Cerebellar nuclear complex (tissue), 1 donor: ENCODE data around the gene MSRB3.

Experiments used
- DNase-seq, 2 experiments: peaks; one replicate each; lab custom pipeline; 2025; lab: John Stamatoyannopoulos, UW

The MSRB3 gene

DNA sequence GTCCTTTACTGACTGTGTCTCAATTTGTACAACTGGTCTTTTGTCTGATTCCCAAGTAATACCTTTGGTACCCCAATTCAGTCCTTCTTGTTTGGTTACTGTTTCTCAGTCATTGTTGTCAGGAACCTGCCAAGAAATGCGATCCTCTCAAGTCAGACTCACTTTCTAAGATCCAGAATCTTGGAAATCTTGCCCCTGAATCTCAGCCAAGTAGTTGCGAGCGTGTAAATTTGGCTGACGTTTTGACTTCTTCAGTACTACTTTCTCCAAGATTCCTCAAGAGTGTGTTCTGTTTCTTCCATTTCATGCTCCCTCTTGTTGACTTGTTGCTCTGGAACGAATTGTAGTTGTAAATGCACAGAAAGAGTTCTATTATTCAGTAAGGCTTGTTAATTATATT lies 114.0 kb downstream of the MSRB3 start:
- DNase-seq, result no peak

DNA sequence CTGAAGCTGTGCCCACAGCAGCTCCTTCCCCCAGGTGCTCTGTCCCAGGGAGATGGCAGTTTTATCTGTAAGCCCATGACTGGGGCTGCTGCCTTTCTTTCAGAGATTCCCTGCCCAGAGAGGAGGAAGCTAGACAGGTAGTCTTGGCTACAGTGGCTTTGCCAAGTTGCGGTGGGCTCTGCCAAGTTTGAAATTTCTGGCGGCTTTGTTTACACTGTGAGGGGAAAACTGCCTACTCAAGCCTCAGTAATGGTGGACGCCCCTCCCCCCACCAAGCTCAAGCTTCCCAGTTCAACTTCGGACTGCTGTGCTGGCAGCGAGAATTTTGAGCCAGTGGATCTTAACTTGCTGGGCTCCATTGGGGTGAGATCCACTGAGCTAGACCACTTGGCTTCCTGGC lies 124.7 kb downstream of the MSRB3 start:
- DNase-seq, result no peak

DNA sequence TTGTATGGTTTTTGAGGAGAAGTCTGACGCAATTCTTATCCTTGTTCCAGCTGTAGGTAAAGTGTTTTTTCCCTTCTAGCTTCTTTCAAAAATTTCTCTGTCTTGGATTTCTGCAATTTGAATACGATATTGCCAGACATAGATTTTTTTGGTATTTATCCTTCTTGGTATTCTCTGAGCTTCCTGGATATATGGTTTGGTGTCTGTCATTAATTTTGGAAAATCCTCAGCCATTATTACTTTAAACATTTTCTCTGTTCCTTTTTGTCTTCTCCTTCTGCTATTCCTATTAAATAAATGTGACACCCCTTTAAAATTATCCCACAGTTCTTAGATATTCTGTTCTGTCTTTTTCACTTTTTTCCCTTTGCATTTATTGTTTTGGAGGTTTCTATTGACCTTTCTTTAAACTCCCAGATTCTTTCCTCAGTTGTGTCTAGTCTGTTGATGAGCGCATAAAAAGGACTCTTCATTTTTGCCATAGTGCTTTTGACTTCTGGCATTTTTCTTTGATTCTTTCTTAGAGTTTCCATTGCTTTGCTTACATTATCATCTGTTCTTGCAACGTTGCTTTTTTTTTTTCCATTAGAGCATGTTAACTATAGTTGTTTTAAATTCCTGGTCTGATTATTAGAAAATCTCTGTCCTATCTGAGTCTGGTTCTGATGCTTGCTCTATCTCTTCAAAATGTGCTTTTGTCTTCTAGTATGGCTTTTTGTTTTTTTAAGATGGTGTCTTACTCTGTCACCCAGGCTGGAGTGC lies 129.1 kb downstream of the MSRB3 start:
- DNase-seq, result no peak

DNA sequence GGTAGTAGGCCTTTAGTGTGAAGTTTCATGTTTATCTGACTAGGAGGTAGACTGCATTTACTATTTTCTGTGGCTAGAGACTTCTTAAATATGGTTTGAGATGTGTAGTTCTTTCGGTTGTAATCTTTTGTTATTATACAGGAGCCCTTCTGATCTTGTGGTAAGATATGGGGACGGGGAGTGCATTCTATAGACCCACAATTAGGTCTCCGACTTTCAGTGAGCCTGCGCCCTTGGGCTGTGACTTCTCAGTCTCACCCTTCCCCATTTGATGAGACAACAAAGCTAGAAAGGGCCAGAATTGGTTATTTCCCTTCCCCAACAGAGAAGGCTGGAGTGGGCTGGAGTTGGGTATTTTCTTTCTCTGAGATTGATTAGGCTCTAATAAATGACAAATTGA lies 130.0 kb downstream of the MSRB3 start:
- no peak for DNase-seq

DNA sequence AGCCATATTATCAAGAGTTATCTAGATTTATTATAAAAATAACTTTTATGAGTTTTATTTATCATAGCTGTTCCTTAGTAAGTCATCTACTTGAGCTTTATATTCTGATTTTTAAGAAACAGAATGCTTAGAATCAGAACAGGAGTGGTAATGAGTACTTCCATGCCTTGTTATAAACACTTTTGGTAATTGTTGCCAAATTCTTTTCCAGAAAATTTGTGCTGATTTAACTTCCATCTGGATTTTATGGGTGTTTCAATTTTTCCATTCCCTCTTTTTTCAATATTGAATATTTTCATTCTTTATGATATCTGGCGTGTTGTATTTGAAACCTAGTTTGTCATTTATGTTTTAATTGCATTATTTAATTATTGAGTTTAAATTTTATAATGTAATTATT lies 131.2 kb downstream of the MSRB3 start:
- DNase-seq, result no peak

DNA sequence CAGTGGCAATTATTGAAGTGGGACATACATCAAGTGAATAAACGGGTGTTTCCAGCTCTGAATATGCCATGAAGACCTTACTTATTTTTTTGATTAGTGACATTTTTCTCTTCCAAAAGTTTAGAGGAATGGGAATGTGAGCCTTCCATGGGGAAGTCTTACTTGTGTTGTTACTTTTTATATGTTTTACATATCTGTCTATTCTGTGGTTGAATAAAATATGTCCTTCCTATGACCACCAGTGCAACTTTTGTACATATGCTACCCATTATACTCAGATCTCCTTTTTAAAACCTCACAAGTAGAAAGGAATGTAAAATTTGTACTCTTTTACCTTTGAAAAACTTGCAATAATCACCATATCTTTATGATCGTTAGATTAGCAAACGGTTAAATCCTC lies 132.7 kb downstream of the MSRB3 start:
- no peak for DNase-seq

DNA sequence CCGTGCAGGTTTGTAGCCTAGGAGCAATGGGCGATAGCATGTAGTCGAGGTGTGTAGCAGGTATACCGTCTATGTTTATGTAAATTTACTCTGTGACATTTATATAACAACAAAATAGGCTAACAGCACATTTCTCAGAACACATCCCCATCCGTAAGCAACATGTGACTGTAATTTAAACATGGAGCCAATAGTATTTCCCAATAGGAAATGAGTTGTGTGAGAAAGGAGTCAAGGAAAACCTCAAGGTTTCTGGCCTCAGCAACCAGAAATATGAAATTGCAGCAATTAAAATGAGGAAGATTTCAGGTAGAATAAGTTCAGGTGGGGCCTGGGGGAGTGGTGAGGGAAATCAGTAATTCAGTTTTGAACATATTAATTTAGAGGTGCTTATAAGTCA lies 136.0 kb downstream of the MSRB3 start:
- no peak for DNase-seq

DNA sequence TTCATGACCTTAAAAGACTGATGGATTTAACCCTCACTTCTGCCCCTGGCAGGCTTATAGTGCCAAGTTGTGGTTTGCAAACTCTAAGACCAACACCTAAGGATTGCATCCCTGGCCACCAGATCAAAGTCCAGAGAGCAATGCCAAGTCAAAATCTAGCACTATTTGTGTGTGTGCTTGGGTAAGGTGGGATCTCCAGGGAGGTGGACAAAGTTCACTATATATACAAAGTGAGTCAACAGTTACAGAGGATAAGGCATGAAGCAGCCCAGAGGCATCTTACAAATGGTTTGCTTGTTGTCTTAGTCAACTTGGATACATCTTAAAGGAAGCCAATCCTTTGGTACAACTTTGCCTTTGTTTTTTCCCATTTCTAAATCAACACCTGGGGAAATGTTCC lies 137.3 kb downstream of the MSRB3 start:
- DNase-seq, result no peak

DNA sequence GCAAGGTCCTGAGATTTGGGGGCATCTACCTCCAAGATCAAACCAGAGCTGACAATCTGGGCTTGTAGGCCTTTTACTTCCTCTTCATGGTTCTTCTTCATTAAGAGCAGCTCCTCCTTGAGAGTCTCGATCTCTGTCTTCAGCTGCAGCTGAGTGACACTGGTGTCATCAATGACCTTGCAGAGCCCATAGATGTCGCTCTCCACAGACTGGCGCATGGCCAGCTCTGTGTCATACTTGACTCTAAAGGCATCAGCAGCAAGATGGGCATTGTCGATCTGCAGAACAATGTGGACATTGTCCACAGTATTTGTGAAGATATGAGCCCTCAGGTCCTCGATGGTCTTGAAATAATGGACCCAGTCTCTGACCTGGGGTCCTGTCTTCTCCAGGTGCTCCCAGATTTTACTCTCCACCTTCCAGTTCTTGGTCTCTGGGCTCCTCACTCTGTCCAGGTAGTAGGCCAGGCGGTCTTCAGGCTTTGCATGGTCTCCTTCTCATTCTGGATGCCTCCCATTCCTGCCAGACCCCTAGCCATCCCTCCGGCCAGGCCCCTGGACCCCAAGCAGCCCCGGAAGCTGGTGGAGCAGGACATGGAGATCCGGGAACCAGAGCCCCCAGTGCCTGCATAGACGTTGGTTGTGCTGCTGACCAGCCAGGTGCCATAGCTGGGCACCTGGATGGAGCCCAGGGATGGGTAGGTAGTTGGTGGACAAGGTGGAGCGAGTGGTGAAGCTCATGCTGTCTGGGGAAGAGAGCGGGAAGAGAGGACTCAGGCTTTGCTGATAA lies 141.0 kb downstream of the MSRB3 start:
- no peak for DNase-seq

DNA sequence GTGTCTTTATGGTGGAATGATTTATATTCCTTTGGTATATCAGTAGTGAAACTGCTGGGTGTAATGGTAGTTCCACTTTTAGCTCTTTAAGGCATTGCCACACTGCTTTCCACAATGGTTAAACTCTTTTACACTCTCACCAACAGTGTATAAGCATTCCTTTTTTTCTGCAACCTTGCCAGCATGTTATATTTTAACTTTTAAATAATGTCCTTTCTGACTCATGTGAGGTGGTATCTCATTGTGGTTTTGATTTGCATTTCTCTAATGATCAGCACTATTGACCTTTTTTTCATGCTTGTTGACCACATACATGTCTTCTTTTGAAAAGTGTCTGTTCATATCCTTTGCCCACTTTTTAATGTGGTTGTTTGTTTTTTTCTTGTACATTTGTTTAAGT lies 142.5 kb downstream of the MSRB3 start:
- DNase-seq, result no peak

DNA sequence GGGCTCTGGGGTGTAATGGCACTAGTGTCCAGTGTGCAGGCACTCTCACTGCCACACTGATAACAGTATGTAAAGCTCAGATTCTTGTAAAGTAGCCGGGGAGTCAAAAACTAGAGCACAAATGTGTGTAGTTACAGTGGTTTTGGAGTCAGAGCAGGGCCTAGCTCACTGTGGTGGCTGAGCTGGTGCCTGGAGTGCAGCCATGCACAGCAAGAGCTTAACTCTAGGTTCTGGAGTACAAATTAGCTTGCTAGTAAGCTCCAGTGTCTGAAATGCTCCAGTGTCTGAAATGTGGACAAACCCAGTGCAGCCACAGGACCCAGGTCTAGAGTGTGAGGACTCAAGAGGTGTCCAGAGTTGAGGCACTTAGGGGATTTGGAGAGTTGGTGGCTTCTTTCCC lies 149.2 kb downstream of the MSRB3 start:
- DNase-seq, result no peak

DNA sequence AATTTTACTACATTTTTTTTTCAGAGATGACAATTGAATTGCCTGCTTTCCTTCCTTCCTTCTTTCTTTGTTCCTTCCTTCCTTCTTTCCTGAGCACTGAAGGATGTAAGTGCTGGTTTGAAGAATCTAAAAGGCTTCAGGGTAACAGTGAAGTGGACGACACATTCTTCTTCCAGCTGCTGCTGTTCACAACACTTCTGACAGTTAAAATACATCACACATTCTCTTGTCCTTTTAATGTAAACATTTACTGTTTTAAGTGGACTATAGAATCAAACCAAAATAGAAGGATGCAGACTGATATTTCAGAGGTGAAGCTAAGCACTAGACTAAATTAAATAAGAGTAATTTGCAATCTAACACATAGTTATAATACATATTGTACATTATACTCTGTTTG lies 151.5 kb downstream of the MSRB3 start:
- no peak for DNase-seq

DNA sequence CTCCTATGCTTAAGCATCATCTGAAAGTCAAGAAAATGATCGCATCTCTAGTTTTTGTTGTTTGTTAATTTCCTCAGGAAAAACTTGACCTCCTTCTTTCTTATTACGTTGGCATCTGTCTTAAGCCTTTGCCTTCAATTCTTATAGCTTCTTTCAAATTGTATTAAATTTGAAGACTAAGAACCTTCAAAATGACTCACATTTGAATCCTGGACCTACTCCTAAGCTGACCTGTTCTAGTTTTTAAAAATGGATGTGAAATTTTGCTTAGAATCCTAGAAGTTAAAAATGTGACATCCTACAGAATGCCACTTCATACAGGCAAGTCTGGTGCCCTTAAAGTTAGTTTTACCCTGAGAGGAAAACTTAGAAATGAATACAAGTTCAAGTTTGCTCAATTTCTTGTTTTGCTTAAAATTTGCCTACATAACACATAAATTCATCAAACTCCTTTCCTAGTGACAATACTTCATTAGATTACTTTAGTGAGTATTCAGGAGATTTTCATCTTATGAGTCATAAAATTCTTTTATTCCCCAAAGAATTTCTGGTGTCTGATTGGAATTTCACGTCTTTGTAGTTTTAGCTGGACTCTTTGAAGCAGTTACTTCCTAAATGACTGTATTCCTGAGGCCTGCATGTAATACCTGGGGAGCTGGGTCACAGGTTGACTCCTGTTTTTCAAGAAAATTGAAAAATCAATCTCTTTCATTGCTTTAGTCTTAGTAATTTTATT lies 152.3 kb downstream of the MSRB3 start:
- no peak for DNase-seq

DNA sequence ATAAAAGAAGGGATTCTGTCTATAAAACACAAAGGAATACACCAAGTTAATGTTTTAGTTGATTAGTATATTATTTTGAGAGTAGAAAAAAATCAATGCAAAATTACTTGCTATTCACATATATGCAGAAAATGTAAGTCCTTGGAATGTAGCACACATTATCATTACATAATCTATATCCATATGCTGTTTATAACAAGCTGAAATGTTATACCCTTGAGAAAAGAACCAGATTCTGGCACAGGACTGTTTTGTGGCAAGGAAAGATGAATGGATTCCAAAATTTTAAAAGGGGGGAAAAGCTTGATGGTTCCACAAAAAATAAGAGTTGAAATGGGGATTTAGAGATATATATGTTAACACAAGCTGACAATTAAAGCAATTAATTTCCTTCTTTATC lies 153.6 kb downstream of the MSRB3 start:
- DNase-seq, result no peak

DNA sequence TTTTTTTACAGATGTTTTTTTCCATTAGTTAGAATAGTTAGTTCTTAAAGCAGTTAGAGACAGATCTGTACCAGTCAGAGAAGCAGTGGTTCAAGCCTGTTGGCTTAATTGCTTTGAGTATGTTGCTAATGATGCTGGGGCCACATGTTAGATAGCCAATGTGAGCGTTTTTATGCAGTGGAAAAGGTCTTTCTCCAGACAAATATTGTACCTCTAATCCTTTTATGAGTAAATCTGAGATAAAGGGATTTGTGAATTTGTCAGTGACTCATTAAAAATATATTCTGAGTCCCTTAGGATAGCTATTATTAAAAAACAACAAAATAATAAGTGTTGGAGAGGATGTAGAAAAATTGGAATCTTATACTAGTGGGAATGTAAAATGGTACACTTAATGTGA lies 154.2 kb downstream of the MSRB3 start:
- DNase-seq, result no peak

DNA sequence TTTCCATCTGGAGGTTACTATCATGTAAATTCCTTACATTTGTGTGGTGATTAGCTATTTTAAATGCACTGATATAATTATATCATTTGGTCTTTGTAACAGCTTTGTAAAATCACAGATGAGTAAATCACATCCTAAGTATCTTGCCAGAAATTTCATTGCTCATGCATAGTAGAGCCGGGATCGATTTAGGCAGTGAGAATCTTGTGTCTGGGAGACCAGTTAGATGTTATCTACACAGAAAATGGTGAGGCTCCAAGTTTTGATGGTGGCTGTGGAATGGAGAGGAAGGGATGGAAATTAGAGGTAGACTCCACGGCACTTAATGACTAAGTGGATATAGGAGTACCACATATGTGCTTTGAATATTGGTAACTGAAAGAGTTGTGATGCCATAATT lies 156.3 kb downstream of the MSRB3 start:
- no peak for DNase-seq

DNA sequence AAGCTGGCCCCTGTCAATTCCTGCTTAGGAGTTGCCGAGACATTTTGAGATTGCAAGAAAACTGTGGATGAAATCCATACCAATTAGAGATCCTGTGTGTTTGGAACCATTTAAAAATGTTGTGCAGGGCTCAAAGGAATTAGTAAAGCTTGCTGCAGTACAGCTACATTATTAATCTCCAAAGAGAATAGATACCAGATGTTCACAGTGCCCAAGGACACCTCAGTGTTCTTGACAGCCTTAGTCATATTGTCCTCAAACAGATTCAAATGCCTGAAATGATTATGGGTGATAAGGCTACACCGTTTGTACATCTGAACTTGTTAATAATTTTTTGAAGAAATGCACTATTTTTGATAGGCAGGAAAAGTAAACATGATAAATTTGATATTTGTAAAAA lies 164.6 kb downstream of the MSRB3 start:
- no peak for DNase-seq

DNA sequence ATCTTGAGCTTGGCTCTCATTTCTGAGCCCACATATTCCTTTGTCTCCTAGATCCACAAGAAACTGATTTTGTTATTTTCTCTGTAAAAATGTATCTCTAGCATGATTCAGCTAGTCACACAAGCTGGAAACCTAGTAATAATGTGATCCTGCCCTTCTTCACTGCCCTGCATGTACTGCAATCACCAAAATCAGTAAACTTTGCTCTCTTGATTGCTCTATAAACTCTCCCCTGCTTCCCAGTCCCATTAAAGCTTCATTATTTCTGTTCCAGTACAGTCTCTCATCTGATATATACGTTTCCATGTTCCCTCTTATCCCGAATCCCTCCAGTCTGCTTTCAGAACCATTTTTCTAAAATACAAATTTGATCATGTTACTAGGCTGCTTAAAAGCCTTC lies 166.5 kb downstream of the MSRB3 start:
- no peak for DNase-seq

DNA sequence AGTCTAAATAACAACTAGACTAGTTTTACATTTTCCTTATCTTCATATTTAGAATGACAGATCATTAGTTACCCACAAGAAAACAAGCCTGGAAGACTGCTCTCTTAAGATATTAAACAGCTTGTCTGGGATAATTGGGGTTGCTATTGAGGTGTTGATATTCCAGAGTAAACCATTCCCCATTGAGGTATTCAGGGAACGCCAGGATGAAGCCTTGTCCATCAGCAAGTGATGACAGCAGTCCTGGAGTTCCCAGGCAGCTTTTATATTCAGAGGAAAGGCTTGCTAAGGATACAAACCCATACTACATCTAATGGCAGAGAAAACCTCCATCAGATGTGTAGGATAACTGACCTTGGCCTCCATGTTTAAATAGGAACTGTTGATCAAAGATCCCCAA lies 168.4 kb downstream of the MSRB3 start:
- DNase-seq, result no peak

DNA sequence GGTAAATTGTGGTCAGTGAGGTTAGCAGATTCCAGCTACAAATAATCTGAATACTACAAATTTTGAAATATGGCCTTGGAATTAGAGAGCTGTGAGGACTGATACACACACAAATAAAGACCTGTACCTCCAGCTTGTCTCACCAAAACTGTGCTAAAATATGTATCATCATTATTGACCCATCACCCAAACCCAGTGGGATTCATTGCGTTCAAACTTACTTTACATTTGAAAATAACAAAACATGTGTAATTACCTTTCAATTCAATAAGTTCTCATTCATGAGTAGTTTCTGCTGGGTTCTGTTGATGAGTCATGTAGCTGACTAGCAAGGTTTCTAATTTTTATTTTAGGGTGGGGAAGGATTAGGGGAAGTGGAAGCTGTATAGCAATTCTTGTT lies 170.9 kb downstream of the MSRB3 start:
- no peak for DNase-seq

DNA sequence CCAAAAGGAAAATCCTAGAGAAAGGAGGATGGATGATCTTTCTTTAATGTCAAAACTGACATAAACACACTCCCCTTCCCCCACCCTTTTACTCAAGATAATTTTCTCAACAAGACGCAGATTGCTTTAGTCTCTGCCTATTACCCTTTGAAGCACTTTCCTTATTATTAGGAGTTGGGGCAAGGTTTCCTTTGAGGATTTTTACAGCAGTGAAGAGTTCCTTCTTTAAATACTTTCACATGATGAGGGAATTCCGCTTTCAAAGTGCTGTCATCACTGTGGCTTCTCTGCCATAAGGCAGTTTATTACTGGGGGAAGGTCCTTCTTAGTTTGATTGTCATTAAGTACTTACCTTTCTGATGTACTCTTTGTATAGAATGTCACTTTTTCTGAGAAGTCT lies 172.1 kb downstream of the MSRB3 start:
- DNase-seq, result no peak

DNA sequence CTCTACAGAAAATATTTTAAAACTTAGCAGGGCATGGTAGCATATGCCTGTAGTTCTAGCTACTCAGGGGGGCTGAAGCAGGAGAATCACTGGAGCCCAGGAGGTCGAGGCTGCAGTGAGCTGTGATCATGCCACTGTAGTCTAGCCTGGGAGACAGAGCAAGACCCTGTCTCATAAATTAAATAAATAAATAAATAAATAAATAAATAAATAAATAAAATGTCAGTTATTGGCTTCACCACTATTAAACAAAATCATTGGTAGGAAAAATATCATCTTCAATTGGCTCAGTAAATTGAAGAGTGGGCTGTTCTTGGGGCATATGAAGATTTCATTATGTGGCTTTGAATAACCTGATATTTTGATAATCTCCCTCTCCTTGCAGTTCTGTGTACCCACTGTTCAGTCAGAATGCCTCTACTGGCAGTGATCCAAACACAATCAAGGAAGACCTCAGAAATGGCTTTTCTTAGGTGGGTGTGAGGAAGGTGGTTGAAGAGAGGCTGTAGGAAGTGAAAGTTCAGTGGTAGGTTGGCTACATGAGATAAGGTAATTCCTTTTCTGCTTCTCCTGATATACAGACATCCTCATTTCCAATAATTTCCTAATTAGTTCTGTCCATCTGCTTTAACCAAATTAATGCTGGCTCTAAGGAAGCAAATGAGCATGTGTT lies 175.8 kb downstream of the MSRB3 start:
- no peak for DNase-seq
